WTC11 (cell line): ENCODE results near the gene CEP85. TPM values are rescaled to one million over a fixed set of nuclear protein-coding genes. Genes with fewer than 3 reads are reported as not detected.
A peak's percentile ranks its signal among the peaks of the same experiment; 100 is the strongest.

ENCODE experiments used
- ATAC-seq: fragments of 200-7000 bp; cut with Tn5 transposase; 2 replicates; pipeline ENCODE4 v1.10.0; 2021; ENCODE audit warnings: mild to moderate bottlenecking, moderate library complexity
- CTCF ChIA-PET: fragments of 300-600 bp; sonication (Branson Sonifier 250); formaldehyde crosslinking; loops from one replicate; lab custom pipeline; 2021; ENCODE audit warnings: antibody characterized with exemption; lab: Charles Lee
- POLR2A ChIA-PET: fragments of 350-600 bp; sonication (Branson Sonifier 250); formaldehyde crosslinking; loops from one replicate; lab custom pipeline; 2021; ENCODE audit warnings: antibody characterized with exemption; lab: Charles Lee
- DNase-seq: peaks from one replicate; pipeline ENCODE4 v3.0.0; 2021; ENCODE audit warnings: low spot score
- H3K27ac Mint-ChIP-seq: 2 replicates; pipeline ENCODE4 v1.8.0; 2021; ENCODE audit warnings: mixed read lengths
- H3K27me3 Mint-ChIP-seq: 2 replicates; pipeline ENCODE4 v1.8.0; 2021; ENCODE audit warnings: low read depth, mild to moderate bottlenecking, moderate library complexity, mixed read lengths
- H3K36me3 Mint-ChIP-seq: 2 replicates; pipeline ENCODE4 v1.8.0; 2021; ENCODE audit warnings: mixed read lengths
- H3K4me1 Mint-ChIP-seq: 2 replicates; pipeline ENCODE4 v1.8.0; 2022; ENCODE audit warnings: mixed read lengths
- H3K4me3 Mint-ChIP-seq: 2 replicates; pipeline ENCODE4 v1.8.0; 2021; ENCODE audit warnings: mild to moderate bottlenecking, moderate library complexity, mixed read lengths
- H3K9me3 Mint-ChIP-seq: 2 replicates; pipeline ENCODE4 v1.8.0; 2021; ENCODE audit warnings: mixed read lengths
- ATF6 ChIP-seq: sonication (generic); formaldehyde crosslinking; IDR thresholded peaks from 2 replicates; pipeline ENCODE4 v1.8.1; 2023; ENCODE audit warnings: mild to moderate bottlenecking, missing genetic modification reagents
- CBFB ChIP-seq: sonication (generic); formaldehyde crosslinking; IDR thresholded peaks from 2 replicates; pipeline ENCODE4 v1.8.1; 2022; ENCODE audit warnings: mild to moderate bottlenecking, low read depth, missing genetic modification reagents
- ELF4 ChIP-seq: sonication (generic); formaldehyde crosslinking; IDR thresholded peaks from 2 replicates; pipeline ENCODE4 v1.8.1; 2022; ENCODE audit warnings: low read depth, mild to moderate bottlenecking, moderate library complexity, missing genetic modification reagents
- ERG ChIP-seq: fragments of 250-450 bp; sonication (Bioruptor Pico); IDR thresholded peaks from 2 replicates; pipeline ENCODE4 v1.8.0; 2021; ENCODE audit warnings: mild to moderate bottlenecking
- FOXJ3 ChIP-seq: sonication (generic); formaldehyde crosslinking; IDR thresholded peaks from 2 replicates; pipeline ENCODE4 v1.9.0; 2021; ENCODE audit warnings: missing genetic modification reagents, mild to moderate bottlenecking, borderline replicate concordance
- FOXP1 ChIP-seq: sonication (generic); formaldehyde crosslinking; IDR thresholded peaks from 2 replicates; pipeline ENCODE4 v1.8.0; 2022; ENCODE audit warnings: missing genetic modification reagents, mild to moderate bottlenecking, moderate library complexity, borderline replicate concordance
- GRHL2 ChIP-seq: fragments of 250-450 bp; sonication (Bioruptor Pico); IDR thresholded peaks from 2 replicates; pipeline ENCODE4 v1.8.0; 2022; ENCODE audit warnings: mild to moderate bottlenecking, moderate library complexity; ENCODE audit not compliant: insufficient replicate concordance, severe bottlenecking
- HMGA2 ChIP-seq: fragments of 250-450 bp; sonication (Bioruptor Pico); IDR thresholded peaks from 2 replicates; pipeline ENCODE4 v1.4.0; 2021; ENCODE audit warnings: mild to moderate bottlenecking, moderate library complexity
- JAZF1 ChIP-seq: fragments of 250-450 bp; sonication (Bioruptor Pico); IDR thresholded peaks from 2 replicates; pipeline ENCODE4 v1.9.0; 2021; ENCODE audit warnings: moderate library complexity, mild to moderate bottlenecking, inconsistent platforms
- MLX ChIP-seq: sonication (generic); formaldehyde crosslinking; IDR thresholded peaks from 2 replicates; pipeline ENCODE4 v1.8.1; 2023; ENCODE audit warnings: mild to moderate bottlenecking, missing genetic modification reagents, moderate library complexity
- MXD4 ChIP-seq: fragments of 250-450 bp; sonication (Bioruptor Pico); IDR thresholded peaks from 2 replicates; pipeline ENCODE4 v1.8.0; 2021; ENCODE audit warnings: mild to moderate bottlenecking, moderate library complexity, borderline replicate concordance
- MYBL2 ChIP-seq: sonication (generic); formaldehyde crosslinking; IDR thresholded peaks from 2 replicates; pipeline ENCODE4 v1.8.1; 2023; ENCODE audit warnings: mild to moderate bottlenecking, moderate library complexity, missing genetic modification reagents
- OVOL2 ChIP-seq: fragments of 250-450 bp; sonication (Bioruptor Pico); IDR thresholded peaks from 2 replicates; pipeline ENCODE4 v1.9.0; 2021; ENCODE audit warnings: mild to moderate bottlenecking, borderline replicate concordance
- RELA ChIP-seq: sonication (generic); formaldehyde crosslinking; IDR thresholded peaks from 2 replicates; pipeline ENCODE4 v1.8.1; 2022; ENCODE audit warnings: missing genetic modification reagents, mild to moderate bottlenecking, borderline replicate concordance
- RORB ChIP-seq: fragments of 250-450 bp; sonication (Bioruptor Pico); IDR thresholded peaks from 2 replicates; pipeline ENCODE4 v1.9.0; 2021; ENCODE audit warnings: mild to moderate bottlenecking
- TCF7 ChIP-seq: sonication (generic); formaldehyde crosslinking; IDR thresholded peaks from 2 replicates; pipeline ENCODE4 v1.8.0; 2022; ENCODE audit warnings: mild to moderate bottlenecking, low read depth, missing genetic modification reagents, moderate library complexity
- TP53 ChIP-seq: sonication (generic); formaldehyde crosslinking; IDR thresholded peaks from 2 replicates; pipeline ENCODE4 v1.8.1; 2023; ENCODE audit warnings: mild to moderate bottlenecking, missing genetic modification reagents
- USF2 ChIP-seq: sonication (generic); formaldehyde crosslinking; IDR thresholded peaks from 2 replicates; pipeline ENCODE4 v1.8.1; 2023; ENCODE audit warnings: mild to moderate bottlenecking, missing genetic modification reagents, moderate library complexity
- ZNF121 ChIP-seq: sonication (generic); formaldehyde crosslinking; IDR thresholded peaks from 2 replicates; pipeline ENCODE4 v1.8.0; 2023; ENCODE audit warnings: missing genetic modification reagents
- ZNF138 ChIP-seq: sonication (generic); formaldehyde crosslinking; conservative IDR thresholded peaks from 2 replicates; pipeline ENCODE4 v1.8.1; 2022; ENCODE audit warnings: mild to moderate bottlenecking, moderate library complexity, missing genetic modification reagents
- ZNF219 ChIP-seq: sonication (generic); formaldehyde crosslinking; IDR thresholded peaks from 2 replicates; pipeline ENCODE4 v1.8.0; 2023; ENCODE audit warnings: missing genetic modification reagents, mild to moderate bottlenecking, borderline replicate concordance
- ZNF232 ChIP-seq: sonication (generic); formaldehyde crosslinking; IDR thresholded peaks from 2 replicates; pipeline ENCODE4 v1.8.0; 2022; ENCODE audit warnings: mild to moderate bottlenecking, missing genetic modification reagents
- ZNF317 ChIP-seq: sonication (generic); formaldehyde crosslinking; IDR thresholded peaks from 2 replicates; pipeline ENCODE4 v1.8.1; 2023; ENCODE audit warnings: low read depth, mild to moderate bottlenecking, moderate library complexity, missing genetic modification reagents, borderline replicate concordance
- total RNA-seq: library from RNA; stranded (reverse); gene quantifications from 3 replicates; pipeline ENCODE4 v1.2.3, GENCODE V29; 2021
- TF ChIP-seq, protein P1 (sequence below): sonication (generic); formaldehyde crosslinking; IDR thresholded peaks from 2 replicates; pipeline ENCODE4 v1.8.1; 2022; ENCODE audit warnings: low read depth, missing genetic modification reagents, borderline replicate concordance
- TF ChIP-seq, protein P2 (sequence below): fragments of 250-450 bp; sonication (Bioruptor Pico); IDR thresholded peaks from 2 replicates; pipeline ENCODE4 v1.9.0; 2021; ENCODE audit warnings: moderate library complexity, mild to moderate bottlenecking, inconsistent platforms, borderline replicate concordance

CEP85 gene
- total RNA-seq, 1 experiment from 2014 or later, result 40.8 TPM

- Mint-ChIP-seq H3K27me3 (peaks cover 45% of the 10 kb centered on the region), H3K27ac (no peak overlapping the region), H3K9me3 (no peaks in the 10 kb centered on the region), H3K36me3 (no peaks in the 10 kb centered on the region), H3K4me3 (peak overlapping the region; percentile 75), H3K4me1 (peaks cover 14% of the 10 kb centered on the region)
- POLR2A ChIA-PET, result interaction anchor here (1.0 kb wide), 1 partner anchor 9 kb away, joined by 3 read pairs; the partner anchor contains the start of gene CEP85
- CTCF ChIA-PET, result interaction anchor here (1.5 to 4.1 kb wide), 3 partner anchors 10 to 55 kb away, joined by 7 to 32 read pairs (median 10); partner anchors contain the start of genes CATSPER4, CEP85 and ZNF593
- no peak for TF ChIP-seq MYBL2 (CRISPR knock-in tag)
- no peak for TF ChIP-seq ZNF219 (CRISPR knock-in tag)
- no peak for TF ChIP-seq OVOL2 (CRISPR knock-in tag)
- TF ChIP-seq TP53 (CRISPR knock-in tag), result no peak
- no peak for TF ChIP-seq FOXJ3 (CRISPR knock-in tag)
- TF ChIP-seq ZNF121 (CRISPR knock-in tag), result no peak
- no peak for TF ChIP-seq GRHL2 (CRISPR knock-in tag)
- no peak for TF ChIP-seq CBFB (CRISPR knock-in tag)
- TF ChIP-seq ELF4 (CRISPR knock-in tag), result no peak
- TF ChIP-seq, protein P1, sequence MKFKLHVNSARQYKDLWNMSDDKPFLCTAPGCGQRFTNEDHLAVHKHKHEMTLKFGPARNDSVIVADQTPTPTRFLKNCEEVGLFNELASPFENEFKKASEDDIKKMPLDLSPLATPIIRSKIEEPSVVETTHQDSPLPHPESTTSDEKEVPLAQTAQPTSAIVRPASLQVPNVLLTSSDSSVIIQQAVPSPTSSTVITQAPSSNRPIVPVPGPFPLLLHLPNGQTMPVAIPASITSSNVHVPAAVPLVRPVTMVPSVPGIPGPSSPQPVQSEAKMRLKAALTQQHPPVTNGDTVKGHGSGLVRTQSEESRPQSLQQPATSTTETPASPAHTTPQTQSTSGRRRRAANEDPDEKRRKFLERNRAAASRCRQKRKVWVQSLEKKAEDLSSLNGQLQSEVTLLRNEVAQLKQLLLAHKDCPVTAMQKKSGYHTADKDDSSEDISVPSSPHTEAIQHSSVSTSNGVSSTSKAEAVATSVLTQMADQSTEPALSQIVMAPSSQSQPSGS (CRISPR knock-in tag), result no peak
- TF ChIP-seq MLX (CRISPR knock-in tag), result no peak
- no peak for TF ChIP-seq ZNF138
- TF ChIP-seq HMGA2 (CRISPR knock-in tag), result no peak
- DNase-seq, result no peak
- ATAC-seq, result no peak
These were observed 9.4 kb upstream of the CEP85 start for GRCh38 chr1:26224606-26225005.

DNA sequence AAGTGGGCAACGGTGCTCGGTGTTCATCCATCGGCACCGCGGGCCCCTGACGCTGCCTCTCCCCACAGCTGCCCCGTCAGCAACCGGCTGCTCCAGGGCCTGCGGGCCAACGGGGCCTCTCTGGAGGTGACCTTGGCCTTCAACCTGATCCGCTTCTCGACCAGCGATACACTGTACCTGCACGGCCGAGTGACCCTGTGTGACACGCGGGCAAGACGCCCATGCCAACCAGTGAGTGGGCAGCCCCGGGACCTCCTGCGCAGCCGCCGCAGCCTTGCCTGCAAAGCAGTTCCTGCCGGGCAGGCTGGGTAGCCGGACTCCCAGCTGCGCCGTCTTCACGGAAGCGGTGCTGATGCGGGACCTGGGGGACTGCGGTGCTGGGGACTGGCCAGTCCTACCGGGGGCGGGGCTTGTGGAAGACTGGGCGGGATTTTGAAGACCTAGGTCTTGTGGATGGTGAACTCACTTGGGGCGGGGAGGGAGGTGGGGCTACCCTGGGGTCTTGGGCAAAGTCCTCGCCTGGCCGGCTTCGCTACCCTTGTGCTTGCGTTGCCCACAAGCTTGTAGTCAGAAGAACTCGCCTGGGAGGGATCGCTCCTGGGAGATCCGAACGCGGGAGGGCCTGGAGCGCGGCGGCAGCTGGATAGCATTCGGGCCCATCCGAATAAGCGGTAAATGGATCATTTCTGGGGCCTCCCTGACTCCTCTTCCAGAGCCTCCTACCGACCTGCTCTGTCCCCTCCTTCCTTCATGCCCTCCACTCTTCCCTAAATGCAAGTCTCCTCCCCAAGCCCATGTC is 8.8 kb upstream of the CEP85 start:
- POLR2A ChIA-PET, result interaction anchor here (0.7 to 1.0 kb wide), 3 partner anchors 8 to 35 kb away, joined by 3 read pairs; partner anchors contain the start of genes CATSPER4 and CEP85
- peaks cover 45% of the 10 kb centered on the region for H3K27me3 Mint-ChIP-seq
- no peak overlapping the region; the same call in 1 of the 2 replicates for H3K27ac Mint-ChIP-seq
- CTCF ChIA-PET, result interaction anchor here (0.7 to 4.1 kb wide), 7 partner anchors 9 to 123 kb away, joined by 3 to 32 read pairs (median 4); partner anchors contain the start of genes CATSPER4, CEP85, CNKSR1 and ZNF593
- peak overlapping the region; percentile 75 for H3K4me3 Mint-ChIP-seq
- ATAC-seq (peak; percentile 98), DNase-seq (peak; percentile 97)
- no peaks in the 10 kb centered on the region for H3K36me3 Mint-ChIP-seq
- peaks cover 14% of the 10 kb centered on the region for H3K4me1 Mint-ChIP-seq
- H3K9me3 Mint-ChIP-seq, result no peaks in the 10 kb centered on the region
- no peak for TF ChIP-seq ERG (CRISPR knock-in tag)
- TF ChIP-seq, protein P2, sequence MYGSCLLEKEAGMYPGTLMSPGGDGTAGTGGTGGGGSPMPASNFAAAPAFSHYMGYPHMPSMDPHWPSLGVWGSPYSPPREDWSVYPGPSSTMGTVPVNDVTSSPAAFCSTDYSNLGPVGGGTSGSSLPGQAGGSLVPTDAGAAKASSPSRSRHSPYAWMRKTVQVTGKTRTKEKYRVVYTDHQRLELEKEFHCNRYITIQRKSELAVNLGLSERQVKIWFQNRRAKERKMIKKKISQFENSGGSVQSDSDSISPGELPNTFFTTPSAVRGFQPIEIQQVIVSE (CRISPR knock-in tag), result no peak
- 0 out of 2 replicates have a peak, but pooled peaks have one; percentile 55 for TF ChIP-seq FOXP1 (CRISPR knock-in tag)
- TF ChIP-seq ZNF232, result 0 out of 2 replicates have a peak, but pooled peaks have one; percentile 61
- no peak for TF ChIP-seq MYBL2 (CRISPR knock-in tag)
- no peak; the same call in 1 of the 2 replicates for TF ChIP-seq ZNF138
- TF ChIP-seq OVOL2 (CRISPR knock-in tag), result no peak
- TF ChIP-seq RELA (CRISPR knock-in tag), result no peak
- TF ChIP-seq ZNF317 (CRISPR knock-in tag), result no peak
- no peak for TF ChIP-seq JAZF1 (CRISPR knock-in tag)
- TF ChIP-seq USF2 (CRISPR knock-in tag), result 0 out of 2 replicates have a peak, but pooled peaks have one; percentile 22
- TF ChIP-seq RORB, result no peak
- 0 out of 2 replicates have a peak, but pooled peaks have one; percentile 57 for TF ChIP-seq TCF7 (CRISPR knock-in tag)
- TF ChIP-seq ZNF121 (CRISPR knock-in tag), result no peak
- no peak for TF ChIP-seq MXD4 (CRISPR knock-in tag)
- TF ChIP-seq ATF6, result no peak
